A673 (cell line): ENCODE measurements around the gene RNU6-9. TPM values are rescaled to one million over a fixed set of nuclear protein-coding genes. Genes with fewer than 3 reads are reported as not detected.

Experiments used
- BruUV-seq: library from RNA; stranded (reverse); fragments of 400-500 nt; replicated peaks from 2 replicates; lab custom pipeline; 2021; lab: Mats Ljungman, UMichigan
- CTCF ChIA-PET: fragments of 300-600 bp; sonication (Branson Sonifier 250); formaldehyde crosslinking; loops from one replicate; lab custom pipeline; 2022; ENCODE audit warnings: antibody characterized with exemption; lab: Charles Lee
- POLR2A ChIA-PET: fragments of 300-600 bp; sonication (Branson Sonifier 250); formaldehyde crosslinking; loops from one replicate; lab custom pipeline; 2022; ENCODE audit warnings: antibody characterized with exemption; ENCODE audit not compliant: low non-redundant PET; lab: Charles Lee
- DNase-seq: peaks from one replicate; pipeline ENCODE4 v3.0.0-alpha.2; 2015; ENCODE audit warnings: low spot score
- H3K27ac ChIP-seq: fragments of 200-600 bp; sonication (generic); 2 replicates; pipeline ENCODE4 v1.5.1; 2016; ENCODE audit warnings: mixed run types, low read depth, mild to moderate bottlenecking, mixed read lengths, antibody characterized with exemption, low read length; ENCODE audit not compliant: poor library complexity, severe bottlenecking
- H3K27me3 ChIP-seq: fragments of 200-600 bp; sonication (generic); replicated peaks from 2 replicates; pipeline ENCODE4 v1.6.1; 2017; ENCODE audit warnings: mixed run types, low read depth, mild to moderate bottlenecking, mixed read lengths, antibody characterized with exemption, low read length; ENCODE audit not compliant: insufficient read depth, poor library complexity
- H3K36me3 ChIP-seq: fragments of 200-600 bp; sonication (generic); 2 replicates; pipeline ENCODE4 v1.6.1; 2016; ENCODE audit warnings: mixed run types, mild to moderate bottlenecking, mixed read lengths, antibody characterized with exemption, low read length; ENCODE audit not compliant: insufficient read depth, poor library complexity, severe bottlenecking
- H3K4me1 ChIP-seq: fragments of 200-600 bp; sonication (generic); 2 replicates; pipeline ENCODE4 v1.6.1; 2017; ENCODE audit warnings: mixed run types, mild to moderate bottlenecking, mixed read lengths, antibody characterized with exemption, low read length; ENCODE audit not compliant: insufficient read depth, poor library complexity, severe bottlenecking
- H3K4me3 ChIP-seq: fragments of 200-600 bp; sonication (generic); 2 replicates; pipeline ENCODE4 v1.5.1; 2016; ENCODE audit warnings: low read depth, mixed run types, mild to moderate bottlenecking, mixed read lengths, low read length; ENCODE audit not compliant: poor library complexity, severe bottlenecking
- H3K9me3 ChIP-seq: fragments of 200-600 bp; sonication (generic); 2 replicates; pipeline ENCODE4 v1.6.1; 2016; ENCODE audit warnings: mixed run types, low read depth, mild to moderate bottlenecking, mixed read lengths, antibody characterized with exemption, low read length; ENCODE audit not compliant: poor library complexity, severe bottlenecking
- CTCF ChIP-seq: fragments of 300-800, 200-600 bp; sonication (generic); conservative IDR thresholded peaks from 2 replicates; pipeline ENCODE4 v1.5.1; 2017; ENCODE audit warnings: low read depth, mild to moderate bottlenecking, antibody characterized with exemption, low read length, moderate library complexity, mixed read lengths
- EZH2 ChIP-seq: fragments of 200-600 bp; sonication (generic); IDR thresholded peaks from 2 replicates; pipeline ENCODE4 v1.6.1; 2017; ENCODE audit warnings: borderline replicate concordance, low read depth, mild to moderate bottlenecking, mixed read lengths, antibody characterized with exemption, low read length; ENCODE audit not compliant: poor library complexity, severe bottlenecking
- intact Hi-C: fragments of 100-400 bp; cut with micrococcal nuclease; formaldehyde crosslinking; loops from one replicate; pipeline ENCODE4 v1.10.0; 2022; ENCODE audit not compliant: unreplicated experiment
- total RNA-seq: library from RNA; stranded (reverse); gene quantifications from 2 replicates; pipeline ENCODE4 v1.2.3, GENCODE V29; 2021

Gene RNU6-9
- total RNA-seq, 1 experiment from 2014 or later = not detected

- no peaks in the 10 kb centered on the region for H3K9me3 ChIP-seq
- H3K27me3 ChIP-seq = no peaks in the 10 kb centered on the region
- H3K4me3 ChIP-seq = no peak overlapping the region
- ChIA-PET POLR2A (no interaction called here), CTCF (no interaction called here)
- no TSS peak for BruUV-seq
- DNase-seq = no peak
- TF ChIP-seq CTCF (no peak), EZH2 (no peak)
- peaks cover 6% of the 10 kb centered on the region for H3K4me1 ChIP-seq
- no peak overlapping the region for H3K27ac ChIP-seq
- peaks cover 6% of the 10 kb centered on the region for H3K36me3 ChIP-seq
- intact Hi-C loops = no loop called here
Observed at GRCh38 chr19:929891-930258, 36.6 kb downstream of the RNU6-9 start.

GRCh38 chr19:931860-932647 lies 38.8 kb downstream of the RNU6-9 start:
- TF ChIP-seq EZH2 (no peak), CTCF (no peak)
- no peak for DNase-seq
- Histone ChIP-seq H3K9me3 (no peaks in the 10 kb centered on the region), H3K36me3 (peaks cover 6% of the 10 kb centered on the region), H3K4me3 (no peak overlapping the region), H3K27ac (no peak overlapping the region), H3K4me1 (peaks cover 5% of the 10 kb centered on the region), H3K27me3 (no peaks in the 10 kb centered on the region)
- BruUV-seq = no TSS peak
- intact Hi-C loops = no loop called here
- CTCF ChIA-PET = no interaction called here
- POLR2A ChIA-PET = interaction anchor here (0.7 kb wide), 1 partner anchor 70 kb away, joined by 3 read pairs; no protein-coding TSS in a partner anchor

GRCh38 chr19:932648-933552 lies 39.6 kb downstream of the RNU6-9 start:
- H3K27ac ChIP-seq = no peak overlapping the region
- H3K27me3 ChIP-seq = no peaks in the 10 kb centered on the region
- H3K4me1 ChIP-seq = peaks cover 2% of the 10 kb centered on the region
- intact Hi-C loops = no loop called here
- ChIA-PET POLR2A (no interaction called here), CTCF (no interaction called here)
- TF ChIP-seq EZH2 (no peak), CTCF (no peak)
- peaks cover 6% of the 10 kb centered on the region for H3K36me3 ChIP-seq
- H3K9me3 ChIP-seq = no peaks in the 10 kb centered on the region
- no peak overlapping the region for H3K4me3 ChIP-seq
- BruUV-seq = no TSS peak
- DNase-seq = no peak
